ENCODE results near the gene CLEC4M.

DNA sequence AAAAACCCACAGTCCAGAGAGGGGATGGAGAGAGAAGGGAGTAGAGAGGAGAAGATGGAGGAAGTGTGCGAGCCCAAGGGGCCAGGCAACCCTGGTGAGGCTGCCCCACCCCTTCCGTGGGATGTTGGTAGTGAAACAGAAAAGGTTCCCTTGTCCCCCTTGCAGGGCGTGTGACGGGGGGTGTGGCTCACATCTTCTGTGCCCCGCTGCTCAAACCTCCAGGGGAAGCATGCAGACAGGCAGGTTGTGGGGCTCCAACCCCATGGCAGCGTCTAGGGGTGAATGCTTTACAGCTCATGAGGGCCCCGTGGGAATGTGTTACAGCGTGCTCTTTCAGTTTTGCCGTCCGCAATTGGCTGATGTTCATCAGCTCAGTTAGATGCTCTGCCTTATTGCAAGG is 52.3 kb downstream of the CLEC4M start:
- no peak for TF ChIP-seq CTCF (IDR thresholded peaks at IDR 0.05)
- TF ChIP-seq POLR2A (IDR thresholded peaks at IDR 0.05): no peak
